Fibroblast of lung (primary cell): ENCODE data around the gene NUBP1.

Experiments used
- CTCF ChIP-seq, 2 donors: IDR thresholded peaks in 1 of 2; conservative IDR thresholded peaks in 1 of 2; 1 replicate in 1 of 2; 2 replicates in 1 of 2; pipeline ENCODE4 v1.5.1; 2011 to 2012; ENCODE audit warnings: low read length in 2 of 2, control low read depth in 1 of 2, inconsistent platforms in 1 of 2, low read depth in 1 of 2, mild to moderate bottlenecking in 1 of 2
- EZH2 ChIP-seq: IDR thresholded peaks from 2 replicates; pipeline ENCODE4 v1.5.1; 2012; ENCODE audit warnings: low read length, control low read depth, mild to moderate bottlenecking; ENCODE audit errors: missing control alignments

GRCh38 chr16:10743610-10744369, at the start of gene NUBP1:
- TF ChIP-seq CTCF (conservative IDR thresholded peaks at IDR 0.05 in 1 of 2, IDR thresholded peaks at IDR 0.05 in 1 of 2; ENCODE audit: low read depth in 1 of 2, low read length in 2 of 2) (no peak), EZH2 (no peak)
